ENCODE results near the gene CRB2.

Gene CRB2

DNA sequence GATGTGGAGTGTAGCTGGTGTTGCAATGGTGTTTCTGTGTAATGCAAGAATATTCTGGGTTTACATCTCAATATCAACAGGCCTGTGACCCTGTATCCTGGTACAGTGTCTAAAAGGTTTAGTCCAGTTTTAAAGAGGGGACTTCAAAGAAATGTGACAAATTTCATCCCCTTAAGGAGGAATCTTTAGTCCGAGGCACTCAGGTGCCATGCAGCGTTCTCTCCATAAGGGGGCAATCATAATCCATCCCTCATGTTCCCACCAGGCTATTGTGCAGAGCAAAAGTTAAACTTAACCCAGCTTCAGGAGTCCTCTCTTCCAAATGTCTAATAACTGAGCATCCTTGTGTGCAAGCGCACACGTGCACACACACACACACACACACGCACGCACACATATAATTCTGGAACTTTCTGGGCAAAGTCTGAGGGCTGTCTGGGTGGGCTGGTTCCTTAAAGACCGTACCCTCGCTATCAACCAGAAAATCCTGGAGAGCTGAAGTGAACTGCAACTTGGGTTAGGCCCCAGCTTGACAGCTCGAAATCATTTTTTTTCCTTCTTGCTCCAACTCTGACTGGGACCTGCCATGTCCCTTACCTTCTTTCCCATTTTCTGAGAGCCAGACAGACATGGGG is 46.0 kb downstream of the CRB2 start:
- TF ChIP-seq, protein P1, sequence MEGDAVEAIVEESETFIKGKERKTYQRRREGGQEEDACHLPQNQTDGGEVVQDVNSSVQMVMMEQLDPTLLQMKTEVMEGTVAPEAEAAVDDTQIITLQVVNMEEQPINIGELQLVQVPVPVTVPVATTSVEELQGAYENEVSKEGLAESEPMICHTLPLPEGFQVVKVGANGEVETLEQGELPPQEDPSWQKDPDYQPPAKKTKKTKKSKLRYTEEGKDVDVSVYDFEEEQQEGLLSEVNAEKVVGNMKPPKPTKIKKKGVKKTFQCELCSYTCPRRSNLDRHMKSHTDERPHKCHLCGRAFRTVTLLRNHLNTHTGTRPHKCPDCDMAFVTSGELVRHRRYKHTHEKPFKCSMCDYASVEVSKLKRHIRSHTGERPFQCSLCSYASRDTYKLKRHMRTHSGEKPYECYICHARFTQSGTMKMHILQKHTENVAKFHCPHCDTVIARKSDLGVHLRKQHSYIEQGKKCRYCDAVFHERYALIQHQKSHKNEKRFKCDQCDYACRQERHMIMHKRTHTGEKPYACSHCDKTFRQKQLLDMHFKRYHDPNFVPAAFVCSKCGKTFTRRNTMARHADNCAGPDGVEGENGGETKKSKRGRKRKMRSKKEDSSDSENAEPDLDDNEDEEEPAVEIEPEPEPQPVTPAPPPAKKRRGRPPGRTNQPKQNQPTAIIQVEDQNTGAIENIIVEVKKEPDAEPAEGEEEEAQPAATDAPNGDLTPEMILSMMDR (IDR thresholded peaks at IDR 0.05; ENCODE audit: low read depth, low read length): peak; percentile 83
- peak; percentile 12 for DNase-seq (ENCODE audit: extremely low read depth, low read depth)

DNA sequence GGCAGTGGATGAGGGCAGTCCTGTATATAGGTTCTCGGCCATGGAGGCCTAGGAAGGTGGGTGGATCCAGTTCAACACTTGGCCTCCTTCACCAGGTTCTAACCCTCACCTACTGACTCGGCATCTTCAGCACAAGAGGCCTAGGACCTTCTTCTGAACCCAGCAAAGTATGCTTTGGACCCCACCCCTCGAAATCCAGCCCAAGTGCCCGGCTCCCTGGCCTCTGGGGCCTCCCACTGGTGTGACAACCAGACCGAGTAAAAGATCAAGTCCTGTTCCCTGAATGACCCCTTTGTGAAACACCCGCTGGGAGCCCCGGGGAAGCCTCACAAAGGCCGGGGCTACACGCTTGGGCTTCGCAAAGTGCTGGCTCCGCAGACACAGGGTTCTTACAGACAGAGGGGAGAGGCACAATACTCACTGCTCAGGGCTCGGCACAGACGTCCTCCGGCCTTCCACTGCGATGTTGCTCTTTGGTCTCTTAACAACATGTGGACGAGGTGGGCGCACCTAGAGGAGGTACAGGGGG is 47.0 kb downstream of the CRB2 start:
- TF ChIP-seq, protein P1 (IDR thresholded peaks at IDR 0.05; ENCODE audit: low read depth, low read length): no peak
- no peak for DNase-seq (ENCODE audit: extremely low read depth, low read depth)

DNA sequence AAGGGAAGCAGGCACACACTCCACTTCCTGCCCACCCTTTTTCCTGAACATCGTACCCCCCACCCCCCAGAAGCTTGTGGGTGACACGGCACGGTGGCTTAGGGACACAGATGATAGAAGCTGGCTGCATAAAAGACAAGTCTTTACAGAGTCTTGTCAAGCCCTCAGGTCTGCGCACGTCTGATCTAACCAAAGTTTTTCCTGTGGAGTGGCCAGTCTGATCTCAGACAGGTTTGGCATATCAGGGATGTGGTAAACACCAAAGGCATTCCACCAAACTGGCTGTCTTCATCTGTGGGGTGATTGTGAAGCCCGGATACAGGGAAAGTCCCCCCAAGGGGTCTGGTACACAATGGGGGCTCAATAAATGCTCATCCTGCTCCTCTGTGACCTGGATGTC is 50.0 kb downstream of the CRB2 start:
- TF ChIP-seq, protein P1 (IDR thresholded peaks at IDR 0.05; ENCODE audit: low read depth, low read length): no peak
- DNase-seq (ENCODE audit: extremely low read depth, low read depth): no peak

GRCh38 chr9:123406691-123407216 is 50.8 kb downstream of the CRB2 start:
- TF ChIP-seq, protein P1 (IDR thresholded peaks at IDR 0.05; ENCODE audit: low read depth, low read length): no peak
- no peak for DNase-seq (ENCODE audit: extremely low read depth, low read depth)

- no peak for DNase-seq (ENCODE audit: extremely low read depth, low read depth)
- TF ChIP-seq, protein P1 (IDR thresholded peaks at IDR 0.05; ENCODE audit: low read depth, low read length): no peak
Observed at GRCh38 chr9:123407217-123407851, 51.3 kb downstream of the CRB2 start.

DNA sequence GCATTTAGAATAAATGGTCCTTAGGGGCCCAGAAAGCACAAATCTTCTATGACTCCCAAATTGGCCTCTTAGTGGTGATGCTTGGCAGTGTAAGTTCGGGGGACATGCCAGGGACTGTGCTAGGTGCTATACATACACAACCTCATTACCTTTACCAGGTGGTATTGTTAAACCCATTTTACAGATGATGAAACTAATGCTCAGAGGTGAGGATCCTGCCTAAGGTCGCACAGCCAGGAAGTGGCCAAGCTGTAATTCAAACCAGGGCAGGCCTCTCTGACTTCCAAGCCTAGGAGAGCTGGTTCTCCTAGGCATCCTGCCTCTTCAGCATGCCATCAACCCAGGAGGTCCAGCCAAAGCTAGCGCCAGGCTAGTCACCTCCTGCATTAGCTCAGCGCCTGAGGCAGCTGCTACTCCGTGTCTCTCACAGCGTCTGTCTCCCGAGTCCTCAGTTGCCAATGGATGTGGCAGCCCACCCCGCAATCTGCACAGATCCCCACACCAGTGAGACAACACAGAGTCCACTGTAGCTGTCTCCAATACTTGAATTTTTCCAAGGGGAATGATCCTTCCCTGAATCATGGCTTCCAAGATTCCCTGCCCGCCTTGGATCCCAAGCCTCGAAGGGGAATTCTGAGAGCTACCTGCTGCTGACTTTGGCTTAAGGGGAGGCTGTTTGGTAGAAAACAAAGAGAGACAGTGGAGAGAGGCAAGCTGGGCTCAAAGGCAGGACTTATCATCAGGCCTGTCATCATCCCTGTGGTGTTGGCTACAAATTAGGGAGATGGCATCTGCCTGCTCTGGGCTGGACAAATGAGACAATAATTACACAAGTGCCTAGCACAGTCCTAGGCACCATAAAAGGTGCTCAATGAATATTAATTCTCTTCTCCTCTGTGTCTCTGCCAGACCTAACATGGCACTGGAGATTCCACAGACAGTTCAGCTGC is 52.6 kb downstream of the CRB2 start:
- TF ChIP-seq, protein P1 (IDR thresholded peaks at IDR 0.05; ENCODE audit: low read depth, low read length): no peak
- DNase-seq (ENCODE audit: extremely low read depth, low read depth): no peak

Data from AG09319 (cell line).